Measurements from ENCODE around the gene TLE7. TPM values are rescaled to one million over a fixed set of nuclear protein-coding genes. Genes with fewer than 3 reads are reported as not detected.

TLE7 gene
- not detected in 2 replicates for total RNA-seq

DNA sequence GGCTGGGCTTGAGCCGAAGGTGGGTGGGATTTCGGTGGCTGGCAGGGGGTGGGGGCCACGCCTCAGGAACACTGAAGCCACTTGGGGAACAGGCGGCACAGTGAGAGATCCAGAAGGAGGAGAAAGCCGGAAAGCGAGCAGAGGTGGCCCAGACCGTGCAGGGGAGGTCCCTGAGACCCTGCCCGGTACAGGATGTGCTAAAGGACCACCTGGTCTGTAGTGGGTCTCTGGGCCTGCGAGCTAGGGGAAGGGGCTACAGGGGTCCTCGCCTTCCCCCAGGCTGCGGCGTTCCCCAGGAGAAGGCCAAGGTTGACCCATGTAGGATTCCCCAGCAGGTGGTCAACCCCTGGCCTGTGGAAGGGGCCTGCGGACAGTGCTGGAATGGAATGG lies at the start of gene TLE7:
Gene TLE7, minus strand, starts transcription at position 4 of the 390 bp plus-strand sequence. CDS start 8,730 bp downstream, outside the sequence.

DNA sequence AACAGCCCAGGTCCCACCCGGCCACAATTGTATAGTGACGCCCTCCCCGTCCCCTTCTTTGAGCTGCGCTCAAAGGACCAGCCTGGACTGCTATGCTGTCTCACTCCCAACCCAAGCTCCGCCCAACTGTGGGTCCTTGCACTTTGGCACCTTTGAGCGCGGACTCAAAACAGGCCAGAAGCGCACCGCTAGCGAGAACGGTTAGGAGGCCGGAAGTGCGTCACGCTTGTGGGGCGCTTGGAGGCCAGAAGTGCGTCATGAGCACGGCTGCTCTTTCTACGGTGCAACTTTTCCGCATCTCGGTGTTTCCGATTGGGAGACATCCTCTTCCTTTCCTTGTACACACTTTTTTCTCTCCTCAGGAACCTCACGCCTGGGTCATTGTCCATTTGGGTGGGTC lies 47.3 kb upstream of the TLE7 start, which contains the start of gene ZNF19:
Gene ZNF19, minus strand, starts transcription at position 203 of the 400 bp plus-strand sequence. CDS start 7,210 bp downstream, outside the sequence.

DNA sequence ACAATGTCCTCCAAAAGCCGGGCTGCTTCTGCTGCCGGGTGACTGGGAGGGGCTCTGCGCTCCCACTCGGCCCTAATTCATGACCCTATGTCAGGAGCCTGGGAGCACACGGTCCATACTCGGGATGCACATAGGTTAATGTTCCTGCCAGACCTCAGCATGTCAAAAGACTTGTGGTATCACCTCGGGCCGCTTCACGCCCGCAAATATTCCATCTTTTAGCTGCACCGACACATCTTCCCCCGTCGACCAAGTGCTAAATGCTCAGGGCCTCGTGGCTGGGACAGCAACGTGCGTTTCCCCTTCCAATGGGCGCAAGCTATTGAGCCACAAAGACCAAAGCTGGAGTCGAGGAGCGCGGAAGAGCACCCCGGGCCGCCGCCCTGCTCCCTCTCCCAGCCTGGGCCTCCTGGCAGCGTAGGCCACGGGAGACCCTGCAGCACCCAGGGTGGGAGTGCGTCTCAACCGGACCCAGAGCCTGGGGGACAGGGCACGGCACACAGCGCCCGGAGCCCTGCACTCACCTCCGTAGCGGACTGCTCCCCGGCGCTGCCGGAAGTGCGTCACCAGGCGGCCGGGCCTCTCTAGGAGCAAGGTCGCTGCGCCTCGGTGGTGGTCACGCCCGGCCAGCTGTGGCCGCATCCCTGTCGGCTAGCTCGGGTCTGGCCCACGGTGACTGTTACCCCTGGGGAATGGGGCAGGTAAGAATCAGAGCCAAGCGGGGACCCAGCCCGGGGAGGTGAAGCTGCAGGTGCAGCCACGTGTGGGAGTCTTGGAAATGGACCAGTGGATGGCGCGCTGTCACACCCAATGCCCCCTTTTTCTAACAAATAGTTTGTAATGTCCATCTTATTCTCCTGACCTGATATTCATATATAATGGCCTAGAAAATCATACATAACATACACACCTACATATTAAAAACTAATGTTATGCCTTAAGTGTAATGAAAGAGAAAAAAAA lies 20.1 kb upstream of the TLE7 start, which contains the start of gene ZNF23:
Gene ZNF23, minus strand, starts transcription at position 562 of the 963 bp plus-strand sequence. CDS start 5,451 bp downstream, outside the sequence.

Other genes with a start within 250 kb of the TLE7 start
- 0.18 and 0.30 TPM in 2 replicates for gene HYDIN, start 211.3 kb downstream of the TLE7 start, total RNA-seq
- 27.6 and 29.7 TPM in 2 replicates for gene CMTR2, start 152.7 kb downstream of the TLE7 start, total RNA-seq
- gene CALB2, start 83.3 kb downstream of the TLE7 start, total RNA-seq: 1.7 and 1.8 TPM in 2 replicates
- 12.2 and 12.7 TPM in 2 replicates for gene ZNF23, start 20.2 kb upstream of the TLE7 start, total RNA-seq
- gene ZNF19, start 47.3 kb upstream of the TLE7 start, total RNA-seq: 2.3 and 3.0 TPM in 2 replicates
- gene CHST4, start 84.4 kb upstream of the TLE7 start, total RNA-seq: not detected in 2 replicates
- not detected in 2 replicates for gene TAT, start 135.0 kb upstream of the TLE7 start, total RNA-seq
- not detected in 2 replicates for gene MARVELD3, start 184.1 kb upstream of the TLE7 start, total RNA-seq